HEK293 (cell line): ENCODE measurements around the gene GEN1.

ENCODE experiments used
- CTCF ChIA-PET: fragments of 350-600 bp; formaldehyde crosslinking; extraction: SDS; loops from one replicate; lab custom pipeline; 2021; ENCODE audit warnings: antibody characterized with exemption; lab: Yijun Ruan, JAX
- POLR2A ChIA-PET: fragments of 300-600 bp; formaldehyde crosslinking; extraction: SDS; loops from one replicate; lab custom pipeline; 2020; ENCODE audit warnings: antibody characterized with exemption, inconsistent platforms; lab: Yijun Ruan, JAX
- H3K27ac ChIP-seq: fragments of 200-500 bp; sonication (Bioruptor generic); 2 replicates; pipeline ENCODE4 v1.5.1; 2014; ENCODE audit warnings: low read depth, low read length, control low read depth, inconsistent platforms; ENCODE audit errors: extremely low read depth
- H3K36me3 ChIP-seq, 2 experiments: fragments of 200-500 bp in 1 of 2; sonication (Bioruptor generic) in 1 of 2; 1 replicate in 1 of 2; 2 replicates in 1 of 2; pipeline ENCODE4 v1.5.1; 2014 to 2017; ENCODE audit warnings: inconsistent platforms in 2 of 2, low read length in 2 of 2; ENCODE audit not compliant: control insufficient read depth in 2 of 2, insufficient read depth in 1 of 2
- H3K4me1 ChIP-seq: fragments of 200-500 bp; sonication (Bioruptor generic); 2 replicates; pipeline ENCODE4 v1.5.1; 2014; ENCODE audit warnings: mild to moderate bottlenecking, low read length, inconsistent platforms; ENCODE audit not compliant: control insufficient read depth, insufficient read depth
- H3K4me3 ChIP-seq: 2 replicates; pipeline ENCODE4 v1.5.1; 2011; ENCODE audit warnings: low read depth, mild to moderate bottlenecking, control low read depth, low read length, moderate library complexity
- H3K9me3 ChIP-seq: fragments of 200-500 bp; sonication (Bioruptor generic); 2 replicates; pipeline ENCODE4 v1.5.1; 2014; ENCODE audit warnings: low read depth, low read length, inconsistent platforms; ENCODE audit not compliant: control insufficient read depth, insufficient read depth
- HOXA7 ChIP-seq: sonication (generic); formaldehyde crosslinking; IDR thresholded peaks from 2 replicates; pipeline ENCODE4 v1.8.1; 2022; ENCODE audit warnings: missing genetic modification reagents, borderline replicate concordance
- TRIM28 ChIP-seq: IDR thresholded peaks from 2 replicates; pipeline ENCODE4 v1.6.1; 2011; ENCODE audit warnings: low read length, control low read depth, borderline replicate concordance
- YY2 ChIP-seq: fragments of 450-650 bp; formaldehyde crosslinking; IDR thresholded peaks from 2 replicates; pipeline ENCODE4 v1.5.1; 2016; ENCODE audit warnings: missing biosample characterization, missing genetic modification characterization
- ZNF169 ChIP-seq: fragments of 450-650 bp; formaldehyde crosslinking; IDR thresholded peaks from 2 replicates; pipeline ENCODE4 v1.5.1; 2016; ENCODE audit warnings: missing biosample characterization, missing genetic modification characterization
- ZNF175 ChIP-seq: fragments of 450-650 bp; formaldehyde crosslinking; IDR thresholded peaks from 2 replicates; pipeline ENCODE4 v1.5.1; 2016; ENCODE audit warnings: missing biosample characterization, missing genetic modification characterization
- ZNF184 ChIP-seq: fragments of 450-650 bp; IDR thresholded peaks from 2 replicates; pipeline ENCODE4 v1.5.1; 2018; ENCODE audit warnings: missing biosample characterization, mild to moderate bottlenecking, missing genetic modification characterization
- ZNF214 ChIP-seq: fragments of 450-650 bp; formaldehyde crosslinking; IDR thresholded peaks from 2 replicates; pipeline ENCODE4 v1.5.1; 2017; ENCODE audit warnings: missing biosample characterization, mild to moderate bottlenecking, missing genetic modification characterization, borderline replicate concordance
- ZNF24 ChIP-seq: fragments of 450-650 bp; formaldehyde crosslinking; IDR thresholded peaks from 2 replicates; pipeline ENCODE4 v1.5.1; 2016; ENCODE audit warnings: missing biosample characterization, missing genetic modification characterization
- ZNF561 ChIP-seq: fragments of 450-650 bp; IDR thresholded peaks from 2 replicates; pipeline ENCODE4 v1.5.1; 2018; ENCODE audit warnings: missing biosample characterization, missing genetic modification characterization, borderline replicate concordance
- ZNF585B ChIP-seq: fragments of 450-650 bp; formaldehyde crosslinking; IDR thresholded peaks from 2 replicates; pipeline ENCODE4 v1.5.1; 2016; ENCODE audit warnings: missing biosample characterization, missing genetic modification characterization
- ZSCAN30 ChIP-seq: fragments of 450-650 bp; IDR thresholded peaks from 2 replicates; pipeline ENCODE4 v1.5.1; 2018; ENCODE audit warnings: missing biosample characterization, mild to moderate bottlenecking, missing genetic modification characterization, moderate library complexity
- TF ChIP-seq, protein P1 (sequence below): fragments of 450-650 bp; formaldehyde crosslinking; IDR thresholded peaks from 2 replicates; pipeline ENCODE4 v1.5.1; 2016; ENCODE audit warnings: missing biosample characterization, missing genetic modification characterization
- TF ChIP-seq, protein P2 (sequence below): fragments of 450-650 bp; formaldehyde crosslinking; conservative IDR thresholded peaks from 2 replicates; pipeline ENCODE4 v1.5.1; 2016; ENCODE audit warnings: low read depth, missing biosample characterization, missing genetic modification characterization
- TF ChIP-seq, protein P3 (sequence below): fragments of 450-650 bp; formaldehyde crosslinking; IDR thresholded peaks from 2 replicates; pipeline ENCODE4 v1.5.1; 2016; ENCODE audit warnings: missing biosample characterization, missing genetic modification characterization
- TF ChIP-seq, protein P4 (sequence below): fragments of 450-650 bp; formaldehyde crosslinking; IDR thresholded peaks from 2 replicates; pipeline ENCODE4 v1.5.1; 2017; ENCODE audit warnings: missing biosample characterization, missing genetic modification characterization
- TF ChIP-seq, protein P5 (sequence below): fragments of 450-650 bp; formaldehyde crosslinking; IDR thresholded peaks from 2 replicates; pipeline ENCODE4 v1.5.1; 2016; ENCODE audit warnings: missing biosample characterization, missing genetic modification characterization
- TF ChIP-seq, protein P6 (sequence below): fragments of 450-650 bp; formaldehyde crosslinking; IDR thresholded peaks from 2 replicates; pipeline ENCODE4 v1.5.1; 2016; ENCODE audit warnings: missing biosample characterization, missing genetic modification characterization

The GEN1 gene

GRCh38 chr2:17830053-17831034 is 76.4 kb downstream of the GEN1 start (continued):
- TF ChIP-seq, protein P1, sequence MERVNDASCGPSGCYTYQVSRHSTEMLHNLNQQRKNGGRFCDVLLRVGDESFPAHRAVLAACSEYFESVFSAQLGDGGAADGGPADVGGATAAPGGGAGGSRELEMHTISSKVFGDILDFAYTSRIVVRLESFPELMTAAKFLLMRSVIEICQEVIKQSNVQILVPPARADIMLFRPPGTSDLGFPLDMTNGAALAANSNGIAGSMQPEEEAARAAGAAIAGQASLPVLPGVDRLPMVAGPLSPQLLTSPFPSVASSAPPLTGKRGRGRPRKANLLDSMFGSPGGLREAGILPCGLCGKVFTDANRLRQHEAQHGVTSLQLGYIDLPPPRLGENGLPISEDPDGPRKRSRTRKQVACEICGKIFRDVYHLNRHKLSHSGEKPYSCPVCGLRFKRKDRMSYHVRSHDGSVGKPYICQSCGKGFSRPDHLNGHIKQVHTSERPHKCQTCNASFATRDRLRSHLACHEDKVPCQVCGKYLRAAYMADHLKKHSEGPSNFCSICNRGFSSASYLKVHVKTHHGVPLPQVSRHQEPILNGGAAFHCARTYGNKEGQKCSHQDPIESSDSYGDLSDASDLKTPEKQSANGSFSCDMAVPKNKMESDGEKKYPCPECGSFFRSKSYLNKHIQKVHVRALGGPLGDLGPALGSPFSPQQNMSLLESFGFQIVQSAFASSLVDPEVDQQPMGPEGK, result peak; percentile 20; the same call in 1 of the 2 replicates
- TF ChIP-seq, protein P2, sequence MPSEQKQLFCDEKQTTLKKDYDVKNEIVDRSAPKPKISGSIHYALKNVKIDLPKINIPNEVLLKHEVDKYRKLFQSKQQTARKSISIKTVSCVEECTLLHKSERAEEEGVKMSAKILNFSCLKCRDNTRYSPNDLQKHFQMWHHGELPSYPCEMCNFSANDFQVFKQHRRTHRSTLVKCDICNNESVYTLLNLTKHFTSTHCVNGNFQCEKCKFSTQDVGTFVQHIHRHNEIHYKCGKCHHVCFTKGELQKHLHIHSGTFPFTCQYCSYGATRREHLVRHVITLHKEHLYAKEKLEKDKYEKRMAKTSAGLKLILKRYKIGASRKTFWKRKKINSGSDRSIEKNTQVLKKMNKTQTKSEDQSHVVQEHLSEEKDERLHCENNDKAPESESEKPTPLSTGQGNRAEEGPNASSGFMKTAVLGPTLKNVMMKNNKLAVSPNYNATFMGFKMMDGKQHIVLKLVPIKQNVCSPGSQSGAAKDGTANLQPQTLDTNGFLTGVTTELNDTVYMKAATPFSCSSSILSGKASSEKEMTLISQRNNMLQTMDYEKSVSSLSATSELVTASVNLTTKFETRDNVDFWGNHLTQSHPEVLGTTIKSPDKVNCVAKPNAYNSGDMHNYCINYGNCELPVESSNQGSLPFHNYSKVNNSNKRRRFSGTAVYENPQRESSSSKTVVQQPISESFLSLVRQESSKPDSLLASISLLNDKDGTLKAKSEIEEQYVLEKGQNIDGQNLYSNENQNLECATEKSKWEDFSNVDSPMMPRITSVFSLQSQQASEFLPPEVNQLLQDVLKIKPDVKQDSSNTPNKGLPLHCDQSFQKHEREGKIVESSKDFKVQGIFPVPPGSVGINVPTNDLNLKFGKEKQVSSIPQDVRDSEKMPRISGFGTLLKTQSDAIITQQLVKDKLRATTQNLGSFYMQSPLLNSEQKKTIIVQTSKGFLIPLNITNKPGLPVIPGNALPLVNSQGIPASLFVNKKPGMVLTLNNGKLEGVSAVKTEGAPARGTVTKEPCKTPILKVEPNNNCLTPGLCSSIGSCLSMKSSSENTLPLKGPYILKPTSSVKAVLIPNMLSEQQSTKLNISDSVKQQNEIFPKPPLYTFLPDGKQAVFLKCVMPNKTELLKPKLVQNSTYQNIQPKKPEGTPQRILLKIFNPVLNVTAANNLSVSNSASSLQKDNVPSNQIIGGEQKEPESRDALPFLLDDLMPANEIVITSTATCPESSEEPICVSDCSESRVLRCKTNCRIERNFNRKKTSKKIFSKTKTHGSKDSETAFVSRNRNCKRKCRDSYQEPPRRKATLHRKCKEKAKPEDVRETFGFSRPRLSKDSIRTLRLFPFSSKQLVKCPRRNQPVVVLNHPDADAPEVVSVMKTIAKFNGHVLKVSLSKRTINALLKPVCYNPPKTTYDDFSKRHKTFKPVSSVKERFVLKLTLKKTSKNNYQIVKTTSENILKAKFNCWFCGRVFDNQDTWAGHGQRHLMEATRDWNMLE, result no peak
- TF ChIP-seq, protein P3, sequence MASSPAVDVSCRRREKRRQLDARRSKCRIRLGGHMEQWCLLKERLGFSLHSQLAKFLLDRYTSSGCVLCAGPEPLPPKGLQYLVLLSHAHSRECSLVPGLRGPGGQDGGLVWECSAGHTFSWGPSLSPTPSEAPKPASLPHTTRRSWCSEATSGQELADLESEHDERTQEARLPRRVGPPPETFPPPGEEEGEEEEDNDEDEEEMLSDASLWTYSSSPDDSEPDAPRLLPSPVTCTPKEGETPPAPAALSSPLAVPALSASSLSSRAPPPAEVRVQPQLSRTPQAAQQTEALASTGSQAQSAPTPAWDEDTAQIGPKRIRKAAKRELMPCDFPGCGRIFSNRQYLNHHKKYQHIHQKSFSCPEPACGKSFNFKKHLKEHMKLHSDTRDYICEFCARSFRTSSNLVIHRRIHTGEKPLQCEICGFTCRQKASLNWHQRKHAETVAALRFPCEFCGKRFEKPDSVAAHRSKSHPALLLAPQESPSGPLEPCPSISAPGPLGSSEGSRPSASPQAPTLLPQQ, result no peak; the same call in 1 of the 2 replicates
- TF ChIP-seq ZSCAN30 (tag by site-specific recombination) (0 out of 2 replicates have a peak, but pooled peaks have one; percentile 10), YY2 (tag by site-specific recombination) (no peak), ZNF169 (tag by site-specific recombination) (no peak), ZNF184 (tag by site-specific recombination) (0 out of 2 replicates have a peak, but pooled peaks have one; percentile 10), ZNF24 (tag by site-specific recombination) (no peak), TRIM28 (0 out of 2 replicates have a peak, but pooled peaks have one; percentile 27), ZNF585B (tag by site-specific recombination) (no peak), ZNF561 (tag by site-specific recombination) (0 out of 2 replicates have a peak, but pooled peaks have one; percentile 40), HOXA7 (CRISPR knock-in tag) (no peak)
- TF ChIP-seq, protein P4, sequence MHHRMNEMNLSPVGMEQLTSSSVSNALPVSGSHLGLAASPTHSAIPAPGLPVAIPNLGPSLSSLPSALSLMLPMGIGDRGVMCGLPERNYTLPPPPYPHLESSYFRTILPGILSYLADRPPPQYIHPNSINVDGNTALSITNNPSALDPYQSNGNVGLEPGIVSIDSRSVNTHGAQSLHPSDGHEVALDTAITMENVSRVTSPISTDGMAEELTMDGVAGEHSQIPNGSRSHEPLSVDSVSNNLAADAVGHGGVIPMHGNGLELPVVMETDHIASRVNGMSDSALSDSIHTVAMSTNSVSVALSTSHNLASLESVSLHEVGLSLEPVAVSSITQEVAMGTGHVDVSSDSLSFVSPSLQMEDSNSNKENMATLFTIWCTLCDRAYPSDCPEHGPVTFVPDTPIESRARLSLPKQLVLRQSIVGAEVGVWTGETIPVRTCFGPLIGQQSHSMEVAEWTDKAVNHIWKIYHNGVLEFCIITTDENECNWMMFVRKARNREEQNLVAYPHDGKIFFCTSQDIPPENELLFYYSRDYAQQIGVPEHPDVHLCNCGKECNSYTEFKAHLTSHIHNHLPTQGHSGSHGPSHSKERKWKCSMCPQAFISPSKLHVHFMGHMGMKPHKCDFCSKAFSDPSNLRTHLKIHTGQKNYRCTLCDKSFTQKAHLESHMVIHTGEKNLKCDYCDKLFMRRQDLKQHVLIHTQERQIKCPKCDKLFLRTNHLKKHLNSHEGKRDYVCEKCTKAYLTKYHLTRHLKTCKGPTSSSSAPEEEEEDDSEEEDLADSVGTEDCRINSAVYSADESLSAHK (tag by site-specific recombination), result no peak

DNA sequence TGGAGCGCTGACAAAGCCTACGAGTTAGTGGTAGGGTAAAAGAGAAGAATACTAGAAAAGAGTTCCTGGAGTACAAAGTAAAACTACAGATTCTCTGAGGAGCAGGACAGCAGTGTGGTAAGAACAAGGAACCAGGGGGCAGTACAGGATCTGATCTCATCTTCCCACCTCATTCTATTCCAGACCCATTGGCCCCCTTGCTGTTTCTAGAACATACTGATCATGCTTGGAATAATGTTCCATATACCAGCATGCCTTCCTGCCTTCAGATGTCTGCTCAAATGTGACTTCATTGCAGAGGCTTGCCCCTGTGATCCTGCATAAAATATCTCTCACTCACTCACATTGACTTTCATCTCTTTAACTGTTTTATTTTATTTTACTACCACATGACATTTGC is 81.6 kb downstream of the GEN1 start:
- ChIA-PET CTCF (no interaction called here), POLR2A (no interaction called here)
- no peak overlapping the region for H3K27ac ChIP-seq
- H3K36me3 ChIP-seq, result no peaks in the 10 kb centered on the region
- no peaks in the 10 kb centered on the region for H3K9me3 ChIP-seq
- no peaks in the 10 kb centered on the region for H3K4me1 ChIP-seq
- H3K4me3 ChIP-seq, result no peak overlapping the region
- TF ChIP-seq ZNF214 (no peak), ZNF175 (no peak)
- TF ChIP-seq, protein P5, sequence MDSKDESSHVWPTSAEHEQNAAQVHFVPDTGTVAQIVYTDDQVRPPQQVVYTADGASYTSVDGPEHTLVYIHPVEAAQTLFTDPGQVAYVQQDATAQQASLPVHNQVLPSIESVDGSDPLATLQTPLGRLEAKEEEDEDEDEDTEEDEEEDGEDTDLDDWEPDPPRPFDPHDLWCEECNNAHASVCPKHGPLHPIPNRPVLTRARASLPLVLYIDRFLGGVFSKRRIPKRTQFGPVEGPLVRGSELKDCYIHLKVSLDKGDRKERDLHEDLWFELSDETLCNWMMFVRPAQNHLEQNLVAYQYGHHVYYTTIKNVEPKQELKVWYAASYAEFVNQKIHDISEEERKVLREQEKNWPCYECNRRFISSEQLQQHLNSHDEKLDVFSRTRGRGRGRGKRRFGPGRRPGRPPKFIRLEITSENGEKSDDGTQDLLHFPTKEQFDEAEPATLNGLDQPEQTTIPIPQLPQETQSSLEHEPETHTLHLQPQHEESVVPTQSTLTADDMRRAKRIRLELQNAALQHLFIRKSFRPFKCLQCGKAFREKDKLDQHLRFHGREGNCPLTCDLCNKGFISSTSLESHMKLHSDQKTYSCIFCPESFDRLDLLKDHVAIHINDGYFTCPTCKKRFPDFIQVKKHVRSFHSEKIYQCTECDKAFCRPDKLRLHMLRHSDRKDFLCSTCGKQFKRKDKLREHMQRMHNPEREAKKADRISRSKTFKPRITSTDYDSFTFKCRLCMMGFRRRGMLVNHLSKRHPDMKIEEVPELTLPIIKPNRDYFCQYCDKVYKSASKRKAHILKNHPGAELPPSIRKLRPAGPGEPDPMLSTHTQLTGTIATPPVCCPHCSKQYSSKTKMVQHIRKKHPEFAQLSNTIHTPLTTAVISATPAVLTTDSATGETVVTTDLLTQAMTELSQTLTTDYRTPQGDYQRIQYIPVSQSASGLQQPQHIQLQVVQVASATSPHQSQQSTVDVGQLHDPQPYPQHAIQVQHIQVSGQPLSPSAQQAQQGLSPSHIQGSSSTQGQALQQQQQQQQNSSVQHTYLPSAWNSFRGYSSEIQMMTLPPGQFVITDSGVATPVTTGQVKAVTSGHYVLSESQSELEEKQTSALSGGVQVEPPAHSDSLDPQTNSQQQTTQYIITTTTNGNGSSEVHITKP, result no peak
- TF ChIP-seq, protein P6, sequence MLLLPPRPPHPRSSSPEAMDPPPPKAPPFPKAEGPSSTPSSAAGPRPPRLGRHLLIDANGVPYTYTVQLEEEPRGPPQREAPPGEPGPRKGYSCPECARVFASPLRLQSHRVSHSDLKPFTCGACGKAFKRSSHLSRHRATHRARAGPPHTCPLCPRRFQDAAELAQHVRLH (tag by site-specific recombination), result no peak
